Heart right ventricle (tissue), 16 donors: ENCODE results near the gene UNC45B. TPM values are rescaled to one million over a fixed set of nuclear protein-coding genes. Genes with fewer than 3 reads are reported as not detected.

Source experiments
- ATAC-seq, 8 donors: fragments of 200-7000 bp; cut with Tn5 transposase; one replicate each; pipeline ENCODE4 v1.9.1; 2020; ENCODE audit warnings: mild to moderate bottlenecking in 8 of 8, moderate library complexity in 8 of 8, moderate number of reproducible peaks in 1 of 8
- DNase-seq, 2 donors: peaks; one replicate each; pipeline ENCODE4 v3.0.0-alpha.2; 2020
- H3K27ac ChIP-seq, 10 donors: fragments of 200-600 bp; sonication (generic) in 2 of 10; one replicate each; pipeline versions ENCODE4 v1.5.0 to v1.8.0; 2020 to 2022; ENCODE audit warnings: mild to moderate bottlenecking in 3 of 10
- H3K27me3 ChIP-seq, 7 donors: fragments of 200-600 bp; one replicate each; pipeline ENCODE4 v1.8.0; 2021 to 2022; ENCODE audit warnings: mild to moderate bottlenecking in 2 of 7
- H3K36me3 ChIP-seq, 9 donors: fragments of 200-600 bp; sonication (generic) in 1 of 9; one replicate each; pipeline versions ENCODE4 v1.5.0 to v1.8.0; 2020 to 2022; ENCODE audit warnings: mild to moderate bottlenecking in 2 of 9
- H3K4me1 ChIP-seq, 9 donors: fragments of 200-600 bp; sonication (generic) in 1 of 9; one replicate each; pipeline versions ENCODE4 v1.5.0 to v1.8.0; 2020 to 2022; ENCODE audit warnings: mild to moderate bottlenecking in 4 of 9
- H3K4me3 ChIP-seq, 10 donors: fragments of 200-600 bp; sonication (generic) in 2 of 10; one replicate each; pipeline versions ENCODE4 v1.5.0 to v1.8.0; 2020 to 2022; ENCODE audit warnings: mild to moderate bottlenecking in 7 of 10, moderate library complexity in 2 of 10
- H3K9me3 ChIP-seq, 11 donors: fragments of 200-600 bp in 10 of 11; sonication (generic) in 2 of 11; one replicate each; pipeline versions ENCODE4 v1.5.0 to v1.8.0; 2013 to 2022; ENCODE audit warnings: mild to moderate bottlenecking in 2 of 11, control low read depth in 1 of 11, moderate library complexity in 1 of 11
- WGBS, 2 donors: extraction: QIAGEN DNeasy Blood & Tissue Kit; methylation state at CpG; one replicate each; pipeline ENCODE4 v1.1.7; 2013; ENCODE audit warnings: inconsistent platforms in 1 of 2; 5-methylcytosine and 5-hydroxymethylcytosine counted together
- intact Hi-C, 10 donors: fragments of 100-400 bp; cut with DNase I; formaldehyde crosslinking; loops; one replicate each; pipeline versions ENCODE4 v1.11.1 to v1.14.2; 2022
- polyA plus RNA-seq, 2 donors: library from polyadenylated mRNA; stranded (reverse); fragments of 200-250 nt; gene quantifications; one replicate each; pipeline ENCODE4 v1.2.3, GENCODE V29; 2013
- total RNA-seq, 10 donors: library from RNA; stranded (reverse); fragmentation: NEBNext Ultra II Directional in 3 of 10; extraction: Animal tissue kit (Norgen Biotek cat#: 25700) in 3 of 10; gene quantifications; one replicate each; pipeline versions ENCODE4 v1.2.1 to v1.2.4, GENCODE V29; 2021 to 2023
- TF ChIP-seq, protein P1 (sequence below), 9 donors: fragments of 200-600 bp; sonication (generic) in 2 of 9; IDR thresholded peaks; one replicate each; pipeline versions ENCODE4 v1.5.0 to v1.8.0; 2021 to 2022; ENCODE audit warnings: antibody characterized with exemption in 9 of 9, mild to moderate bottlenecking in 5 of 9, moderate library complexity in 1 of 9
- donor health status: Arrhythmogenic right ventricular cardiomyopathy.
- donor health status: ischemic (EF 13 %, LVEDD 7.1; RV severe dilation, severe dysfunction).
- donor health status: healthy with polysubstance abuse.
- donor health status: DM: no; HTN: yes; CAD: no.
- donor health status: DM: no; HTN: no; CAD: no.
- donor health status: ischemic (EF 25% LVEDD 6.9; RV normal size, moderate dysfunction).
- donor health status: ischemic (EF 25% LVEDD 5.7; RV mildly dilated, moderate dysfunction).
- donor health status: healthy.
- donor health status: DM: yes; HTN: yes; CAD: no.
- donor health status: Ischemic cardiomyopathy.
- donor health status: ischemic (EF 35%, LVEDD 5.7; RV mildly dilated, moderate dysfunction).
- donor health status: nonischemic (EF 11% LVEDD 7.7; RV severe dilation, severe dysfunction).
- donor health status: DM: yes; HTN: yes; CAD: no.
- donor health status: PGD.
- donor health status: ischemic (EF 29% LVEDD 5.4; RV normal size, mild dysfunction).
- donor health status: nonischemic (EF 23%, LVEDD 6.1; RV moderate dilation, normal function).

The UNC45B gene
- total and polyA plus RNA-seq, 12 donors, result 27.8 to 303 (median 229) TPM

DNA sequence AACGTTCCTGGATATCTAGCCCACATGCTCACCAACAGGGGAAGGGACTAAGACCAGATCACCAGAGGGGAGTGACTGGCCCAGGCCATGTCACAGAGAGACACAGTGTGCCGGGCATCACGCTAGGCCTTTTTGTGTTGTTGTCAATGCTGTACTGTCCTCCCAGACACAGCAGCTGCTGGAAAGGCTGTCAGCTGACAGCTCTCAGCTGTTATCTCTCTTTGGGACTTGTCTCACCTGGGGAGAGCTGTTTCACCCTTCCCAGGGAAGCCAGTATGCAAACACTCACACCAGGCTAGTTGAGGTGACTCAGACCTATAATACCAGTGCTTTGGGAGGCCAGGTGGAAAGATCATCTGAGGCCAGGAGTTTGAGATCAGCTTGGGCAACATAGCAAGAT lies 19.4 kb downstream of the UNC45B start:
- peaks cover 0 to 78% (median 0%) of the 10 kb centered on the region in 9 donors for H3K36me3 ChIP-seq
- H3K27ac ChIP-seq, result no peak overlapping the region
- no peak for DNase-seq
- TF ChIP-seq, protein P1, sequence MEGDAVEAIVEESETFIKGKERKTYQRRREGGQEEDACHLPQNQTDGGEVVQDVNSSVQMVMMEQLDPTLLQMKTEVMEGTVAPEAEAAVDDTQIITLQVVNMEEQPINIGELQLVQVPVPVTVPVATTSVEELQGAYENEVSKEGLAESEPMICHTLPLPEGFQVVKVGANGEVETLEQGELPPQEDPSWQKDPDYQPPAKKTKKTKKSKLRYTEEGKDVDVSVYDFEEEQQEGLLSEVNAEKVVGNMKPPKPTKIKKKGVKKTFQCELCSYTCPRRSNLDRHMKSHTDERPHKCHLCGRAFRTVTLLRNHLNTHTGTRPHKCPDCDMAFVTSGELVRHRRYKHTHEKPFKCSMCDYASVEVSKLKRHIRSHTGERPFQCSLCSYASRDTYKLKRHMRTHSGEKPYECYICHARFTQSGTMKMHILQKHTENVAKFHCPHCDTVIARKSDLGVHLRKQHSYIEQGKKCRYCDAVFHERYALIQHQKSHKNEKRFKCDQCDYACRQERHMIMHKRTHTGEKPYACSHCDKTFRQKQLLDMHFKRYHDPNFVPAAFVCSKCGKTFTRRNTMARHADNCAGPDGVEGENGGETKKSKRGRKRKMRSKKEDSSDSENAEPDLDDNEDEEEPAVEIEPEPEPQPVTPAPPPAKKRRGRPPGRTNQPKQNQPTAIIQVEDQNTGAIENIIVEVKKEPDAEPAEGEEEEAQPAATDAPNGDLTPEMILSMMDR (IDR thresholded peaks at IDR 0.05), result no peak
- WGBS, 2 donors, result 45 to 46% methylated on average over 3 of the region's 3 CpGs
- H3K4me3 ChIP-seq, result no peak overlapping the region
- no peak for ATAC-seq
- peaks cover 0 to 16% (median 0%) of the 10 kb centered on the region in 9 donors for H3K4me1 ChIP-seq
- H3K9me3 ChIP-seq, result no peaks in the 10 kb centered on the region
- no peaks in the 10 kb centered on the region for H3K27me3 ChIP-seq
- intact Hi-C loops, result loop anchor here in 4 of 10 donors (5.0 to 10.0 kb wide), 3 partner anchors 365 to 578 kb away; partner anchors contain the start of gene SLFN12L (in 1 of the 4)

DNA sequence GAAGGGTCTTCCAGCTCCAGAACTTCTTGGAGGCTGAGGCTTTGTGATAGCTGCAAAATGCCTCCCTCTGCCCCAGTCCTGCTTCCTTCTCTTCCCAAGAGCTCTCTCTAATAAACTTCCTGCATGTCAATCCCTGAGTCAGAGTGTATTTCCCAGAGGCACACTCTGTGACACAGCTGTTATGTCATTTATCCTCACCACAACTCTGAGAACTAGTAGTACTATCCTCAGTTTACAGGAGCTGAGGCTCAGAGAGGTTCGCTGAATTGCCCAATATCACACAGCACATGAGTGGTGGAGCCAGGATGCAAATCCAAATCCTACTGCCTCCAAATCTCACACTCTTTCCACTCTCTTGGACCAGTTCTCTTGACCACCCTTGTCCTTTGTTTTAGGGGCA lies 20.0 kb downstream of the UNC45B start:
- intact Hi-C loops, result loop anchor here in 4 of 10 donors (5.0 to 10.0 kb wide), 3 partner anchors 365 to 577 kb away; partner anchors contain the start of gene SLFN12L (in 1 of the 4)
- no peak for ATAC-seq

DNA sequence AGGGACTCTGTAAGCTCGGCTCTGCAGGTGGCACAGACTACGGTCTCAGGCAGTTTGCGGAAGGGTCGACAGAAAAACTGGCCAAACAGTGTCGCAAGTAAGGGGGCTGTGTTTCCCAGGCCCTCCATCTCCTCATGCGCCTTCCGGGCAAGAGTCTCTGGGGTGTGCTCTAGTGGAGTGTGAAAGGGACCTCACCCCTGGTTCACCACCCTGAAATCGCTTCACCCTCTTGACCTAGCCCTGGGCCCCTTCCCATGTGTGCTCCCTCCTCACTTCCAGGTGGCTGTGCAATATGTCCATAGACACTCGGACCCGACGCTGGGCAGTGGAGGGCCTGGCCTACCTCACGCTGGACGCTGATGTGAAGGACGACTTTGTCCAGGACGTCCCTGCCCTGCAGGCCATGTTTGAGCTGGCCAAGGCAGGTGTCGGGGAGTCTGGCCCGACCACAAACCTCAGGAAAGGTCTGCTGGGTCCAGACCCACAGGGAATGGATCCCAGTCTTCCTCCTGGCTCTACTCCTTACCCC lies 22.3 kb downstream of the UNC45B start:
- DNase-seq (no peak), ATAC-seq (no peak)
- H3K27ac ChIP-seq, result no peak overlapping the region
- H3K4me3 ChIP-seq, result no peak overlapping the region
- H3K9me3 ChIP-seq, result no peaks in the 10 kb centered on the region
- WGBS, 2 donors, result 88 to 89% methylated on average over 17 of the region's 17 CpGs
- intact Hi-C loops, result loop anchor here (2.0 to 10.0 kb wide), 10 partner anchors 75 to 595 kb away; partner anchors contain the start of genes SLFN12L (in 4 of the 10), C17orf50 (in 1 of the 10) and SLFN5 (in 1 of the 10)
- peaks cover 0 to 15% (median 0%) of the 10 kb centered on the region in 9 donors for H3K4me1 ChIP-seq
- H3K36me3 ChIP-seq, result peaks cover 0 to 69% (median 0%) of the 10 kb centered on the region in 9 donors
- TF ChIP-seq, protein P1 (IDR thresholded peaks at IDR 0.05), result no peak
- no peaks in the 10 kb centered on the region for H3K27me3 ChIP-seq

More for the DNA sequence above, 20.0 kb downstream of the UNC45B start:
- no peaks in the 10 kb centered on the region for H3K27me3 ChIP-seq
- peaks cover 0 to 15% (median 0%) of the 10 kb centered on the region in 9 donors for H3K4me1 ChIP-seq
- 78 to 88% methylated on average over 1 of the region's 1 CpG for whole genome bisulfite sequencing, 2 donors
- DNase-seq, result no peak
- H3K36me3 ChIP-seq, result peaks cover 0 to 83% (median 0%) of the 10 kb centered on the region in 9 donors
- TF ChIP-seq, protein P1 (IDR thresholded peaks at IDR 0.05), result no peak
- no peak overlapping the region for H3K4me3 ChIP-seq
- H3K9me3 ChIP-seq, result no peaks in the 10 kb centered on the region
- H3K27ac ChIP-seq, result no peak overlapping the region

DNA sequence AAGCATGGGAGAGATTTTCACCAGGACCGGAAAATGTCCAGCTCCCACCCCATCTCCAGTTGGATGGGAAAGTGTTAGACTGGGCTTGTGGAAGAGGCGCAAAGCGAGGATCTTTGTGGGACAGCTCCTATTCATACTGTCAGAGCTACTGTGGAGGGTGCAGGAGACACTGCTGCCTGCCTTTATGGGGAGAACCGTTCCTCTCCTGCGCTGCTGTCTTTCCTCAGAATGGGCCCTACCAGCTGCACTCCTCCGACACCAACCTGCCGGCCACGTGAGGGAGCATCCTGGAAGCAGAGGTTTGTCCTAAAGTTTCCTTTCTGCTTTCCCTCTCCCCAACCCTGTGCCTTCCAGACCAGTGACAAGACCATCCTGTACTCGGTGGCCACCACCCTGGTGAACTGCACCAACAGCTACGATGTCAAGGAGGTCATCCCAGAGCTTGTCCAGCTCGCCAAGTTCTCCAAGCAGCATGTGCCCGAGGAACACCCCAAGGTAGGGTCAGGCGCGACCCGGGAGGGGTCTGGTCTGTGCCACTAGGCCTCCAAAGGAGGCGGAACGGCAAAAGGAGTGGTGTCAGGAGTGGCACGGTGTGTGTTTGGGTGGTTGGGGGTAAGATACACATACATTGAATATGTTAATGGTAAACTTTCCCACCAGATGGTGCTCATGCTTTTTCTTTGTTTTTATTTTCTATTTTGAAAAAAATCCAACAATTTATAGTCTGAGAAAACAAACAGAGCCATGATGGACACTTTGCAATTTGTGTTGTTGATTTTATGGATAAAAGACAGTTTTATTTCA lies 23.6 kb downstream of the UNC45B start:
- whole genome bisulfite sequencing, 2 donors, result 73 to 80% methylated on average over 18 of the region's 18 CpGs
- H3K36me3 ChIP-seq, result peaks cover 0 to 62% (median 0%) of the 10 kb centered on the region in 9 donors

More for the DNA sequence above, 23.6 kb downstream of the UNC45B start:
- Histone ChIP-seq H3K4me3 (no peak overlapping the region), H3K9me3 (no peaks in the 10 kb centered on the region), H3K4me1 (peaks cover 0 to 15% (median 0%) of the 10 kb centered on the region in 9 donors), H3K27me3 (no peaks in the 10 kb centered on the region), H3K27ac (no peak overlapping the region)
- DNase-seq, result no peak
- intact Hi-C loops, result loop anchor here in 7 of 10 donors (2.0 to 10.0 kb wide), 10 partner anchors 74 to 594 kb away; partner anchors contain the start of genes SLFN12L (in 3 of the 7), C17orf50 (in 1 of the 7) and SLFN5 (in 1 of the 7)
- peak in 3 of 8 donors; percentile 16 to 46 (median 32) for ATAC-seq
- TF ChIP-seq, protein P1 (IDR thresholded peaks at IDR 0.05), result peak in 7 of 9 donors; percentile 32 to 56 (median 41)
